Esophagus muscularis mucosa (tissue), 4 donors: ENCODE measurements around the gene MRPL39. TPM values are rescaled to one million over a fixed set of nuclear protein-coding genes. Genes with fewer than 3 reads are reported as not detected.

Experiments used
- DNase-seq: peaks from one replicate; pipeline ENCODE4 v3.0.0-alpha.2; 2017; ENCODE audit errors: extremely low spot score
- H3K27ac ChIP-seq, 4 donors: fragments of 200-600 bp; sonication (generic); replicated peaks in 1 of 4; 1 replicate in 3 of 4; 2 replicates in 1 of 4; pipeline ENCODE4 v1.5.1; 2016 to 2019; ENCODE audit warnings: mild to moderate bottlenecking in 1 of 4
- H3K27me3 ChIP-seq, 4 donors: fragments of 200-600 bp; sonication (generic); one replicate each; pipeline versions ENCODE4 v1.5.1 to v1.6.0; 2016 to 2019
- H3K36me3 ChIP-seq, 4 donors: fragments of 200-600 bp; sonication (generic); one replicate each; pipeline ENCODE4 v1.5.1; 2016 to 2019
- H3K4me1 ChIP-seq, 4 donors: fragments of 200-600 bp; sonication (generic); one replicate each; pipeline ENCODE4 v1.5.1; 2016 to 2019
- H3K4me3 ChIP-seq, 4 donors: fragments of 200-600 bp; sonication (generic); 1 replicate in 2 of 4; 2 replicates in 2 of 4; pipeline ENCODE4 v1.5.1; 2016 to 2019; ENCODE audit warnings: mild to moderate bottlenecking in 4 of 4, moderate library complexity in 1 of 4
- H3K9me3 ChIP-seq, 4 donors: fragments of 200-600 bp; sonication (generic); 1 replicate in 3 of 4; 2 replicates in 1 of 4; pipeline ENCODE4 v1.5.1; 2016 to 2019
- EP300 ChIP-seq: sonication (generic); formaldehyde crosslinking; IDR thresholded peaks from one replicate; pipeline ENCODE4 v1.6.1; 2017; ENCODE audit warnings: antibody characterized with exemption
- POLR2A ChIP-seq: fragments of 450-650 bp; IDR thresholded peaks from one replicate; pipeline ENCODE4 v1.6.1; 2017; ENCODE audit warnings: antibody characterized with exemption, moderate library complexity, mild to moderate bottlenecking, low read depth
- POLR2AphosphoS5 ChIP-seq, 2 donors: sonication (generic); formaldehyde crosslinking; IDR thresholded peaks; one replicate each; pipeline ENCODE4 v1.6.1; 2017; ENCODE audit warnings: antibody characterized with exemption in 2 of 2
- WGBS: methylation state at CpG from one replicate; pipeline ENCODE4 v1.1.5; 2018; 5-methylcytosine and 5-hydroxymethylcytosine counted together
- intact Hi-C: fragments of 100-400 bp; cut with DNase I; formaldehyde crosslinking; loops from one replicate; pipeline ENCODE4 v1.15.1; 2023
- total RNA-seq, 4 donors: library from RNA; depleted of rRNA; stranded (reverse); fragments of >200 nt; gene quantifications; one replicate each; pipeline versions ENCODE4 v1.1.0 to v1.2.1, GENCODE V29; 2016
- TF ChIP-seq, protein P1 (sequence below), 3 experiments: fragments of 200-600 bp in 2 of 3; fragments of 450-650 bp in 1 of 3; sonication (generic) in 2 of 3; IDR thresholded peaks; one replicate each; pipeline ENCODE4 v1.5.1; 2017 to 2019; ENCODE audit warnings: antibody characterized with exemption in 3 of 3, mild to moderate bottlenecking in 2 of 3, moderate library complexity in 1 of 3

The MRPL39 gene
- total RNA-seq, 4 donors from 2014 or later = 22.0 to 31.8 (median 27.4) TPM

DNA sequence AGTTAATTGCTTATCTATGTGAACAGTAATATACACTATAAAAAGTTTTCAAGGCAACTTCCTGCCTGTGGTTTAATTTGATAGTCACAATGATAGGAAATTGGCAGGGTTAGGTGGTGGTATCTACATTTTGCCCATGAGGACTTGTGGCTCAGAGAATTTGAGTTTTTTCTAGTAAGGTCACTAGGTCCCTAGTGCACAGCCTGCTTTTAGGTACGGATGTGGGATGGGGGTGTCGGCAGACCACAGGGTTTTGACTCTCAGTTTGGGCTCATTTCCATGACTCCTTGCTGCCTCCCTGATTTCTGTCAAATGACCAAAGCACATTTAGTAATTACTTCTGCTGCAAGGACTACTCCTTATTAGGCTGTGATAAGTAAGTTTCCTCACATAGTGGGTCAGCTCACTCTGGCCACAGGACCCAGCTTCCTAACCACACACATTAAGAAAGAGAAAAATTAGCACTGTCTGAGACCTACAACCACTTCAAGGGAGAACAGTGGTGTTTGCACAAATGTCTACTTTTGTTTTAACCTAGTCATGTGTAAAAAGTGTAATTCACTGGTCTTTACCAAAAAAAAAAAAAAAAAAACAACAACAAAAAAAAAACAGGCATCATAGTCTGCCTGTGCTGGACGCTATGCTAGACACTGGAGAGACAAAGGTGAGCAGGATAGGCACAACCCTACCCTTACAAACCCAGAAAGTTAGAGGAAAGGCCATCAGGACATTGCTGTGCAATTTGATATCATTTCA is 43.7 kb downstream of the MRPL39 start:
- DNase-seq = no peak
- H3K4me3 ChIP-seq = no peak overlapping the region
- H3K36me3 ChIP-seq = peaks cover 0 to 23% (median 9%) of the 10 kb centered on the region in 4 donors
- no peak overlapping the region for H3K27ac ChIP-seq
- intact Hi-C loops = no loop called here
- no peak for TF ChIP-seq POLR2A
- no peak for TF ChIP-seq EP300
- TF ChIP-seq POLR2AphosphoS5 (IDR thresholded peaks at IDR 0.05) = no peak
- TF ChIP-seq, protein P1, sequence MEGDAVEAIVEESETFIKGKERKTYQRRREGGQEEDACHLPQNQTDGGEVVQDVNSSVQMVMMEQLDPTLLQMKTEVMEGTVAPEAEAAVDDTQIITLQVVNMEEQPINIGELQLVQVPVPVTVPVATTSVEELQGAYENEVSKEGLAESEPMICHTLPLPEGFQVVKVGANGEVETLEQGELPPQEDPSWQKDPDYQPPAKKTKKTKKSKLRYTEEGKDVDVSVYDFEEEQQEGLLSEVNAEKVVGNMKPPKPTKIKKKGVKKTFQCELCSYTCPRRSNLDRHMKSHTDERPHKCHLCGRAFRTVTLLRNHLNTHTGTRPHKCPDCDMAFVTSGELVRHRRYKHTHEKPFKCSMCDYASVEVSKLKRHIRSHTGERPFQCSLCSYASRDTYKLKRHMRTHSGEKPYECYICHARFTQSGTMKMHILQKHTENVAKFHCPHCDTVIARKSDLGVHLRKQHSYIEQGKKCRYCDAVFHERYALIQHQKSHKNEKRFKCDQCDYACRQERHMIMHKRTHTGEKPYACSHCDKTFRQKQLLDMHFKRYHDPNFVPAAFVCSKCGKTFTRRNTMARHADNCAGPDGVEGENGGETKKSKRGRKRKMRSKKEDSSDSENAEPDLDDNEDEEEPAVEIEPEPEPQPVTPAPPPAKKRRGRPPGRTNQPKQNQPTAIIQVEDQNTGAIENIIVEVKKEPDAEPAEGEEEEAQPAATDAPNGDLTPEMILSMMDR (IDR thresholded peaks at IDR 0.05) = no peak
- H3K27me3 ChIP-seq = no peaks in the 10 kb centered on the region
- H3K9me3 ChIP-seq = no peaks in the 10 kb centered on the region
- peaks cover 0 to 20% (median 13%) of the 10 kb centered on the region in 4 donors for H3K4me1 ChIP-seq
- WGBS = 81% methylated on average over 3 of the region's 3 CpGs

DNA sequence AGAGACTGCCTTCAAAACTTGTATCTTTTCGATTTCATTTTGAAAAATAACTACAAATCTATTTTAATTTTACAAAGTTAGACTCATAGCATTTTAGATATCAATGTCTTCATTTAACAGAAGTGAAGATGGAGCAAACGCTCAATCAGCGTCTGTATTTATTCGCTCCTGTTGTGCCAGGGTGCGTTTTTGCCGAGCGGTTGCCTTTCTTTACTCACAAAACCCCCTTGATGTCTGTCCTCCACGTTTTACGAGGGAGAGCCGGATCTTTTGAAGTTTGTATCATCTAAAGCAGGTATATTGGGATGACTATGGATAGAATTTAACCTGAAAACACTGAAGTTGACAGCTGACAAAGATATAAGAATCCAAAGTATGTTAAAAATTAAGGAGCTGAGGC is 44.6 kb downstream of the MRPL39 start:
- WGBS = 71% methylated on average over 10 of the region's 10 CpGs
- H3K27ac ChIP-seq = no peak overlapping the region
- no peak for DNase-seq
- H3K36me3 ChIP-seq = peaks cover 0 to 22% (median 9%) of the 10 kb centered on the region in 4 donors
- TF ChIP-seq EP300 (no peak), POLR2AphosphoS5 (IDR thresholded peaks at IDR 0.05) (no peak), POLR2A (no peak)
- TF ChIP-seq, protein P1 (IDR thresholded peaks at IDR 0.05) = no peak
- peak overlapping the region; percentile 55 to 65 (median 58) for H3K4me3 ChIP-seq
- intact Hi-C loops = no loop called here
- peaks cover 0 to 20% (median 9%) of the 10 kb centered on the region in 4 donors for H3K4me1 ChIP-seq
- no peaks in the 10 kb centered on the region for H3K27me3 ChIP-seq
- H3K9me3 ChIP-seq = no peaks in the 10 kb centered on the region

DNA sequence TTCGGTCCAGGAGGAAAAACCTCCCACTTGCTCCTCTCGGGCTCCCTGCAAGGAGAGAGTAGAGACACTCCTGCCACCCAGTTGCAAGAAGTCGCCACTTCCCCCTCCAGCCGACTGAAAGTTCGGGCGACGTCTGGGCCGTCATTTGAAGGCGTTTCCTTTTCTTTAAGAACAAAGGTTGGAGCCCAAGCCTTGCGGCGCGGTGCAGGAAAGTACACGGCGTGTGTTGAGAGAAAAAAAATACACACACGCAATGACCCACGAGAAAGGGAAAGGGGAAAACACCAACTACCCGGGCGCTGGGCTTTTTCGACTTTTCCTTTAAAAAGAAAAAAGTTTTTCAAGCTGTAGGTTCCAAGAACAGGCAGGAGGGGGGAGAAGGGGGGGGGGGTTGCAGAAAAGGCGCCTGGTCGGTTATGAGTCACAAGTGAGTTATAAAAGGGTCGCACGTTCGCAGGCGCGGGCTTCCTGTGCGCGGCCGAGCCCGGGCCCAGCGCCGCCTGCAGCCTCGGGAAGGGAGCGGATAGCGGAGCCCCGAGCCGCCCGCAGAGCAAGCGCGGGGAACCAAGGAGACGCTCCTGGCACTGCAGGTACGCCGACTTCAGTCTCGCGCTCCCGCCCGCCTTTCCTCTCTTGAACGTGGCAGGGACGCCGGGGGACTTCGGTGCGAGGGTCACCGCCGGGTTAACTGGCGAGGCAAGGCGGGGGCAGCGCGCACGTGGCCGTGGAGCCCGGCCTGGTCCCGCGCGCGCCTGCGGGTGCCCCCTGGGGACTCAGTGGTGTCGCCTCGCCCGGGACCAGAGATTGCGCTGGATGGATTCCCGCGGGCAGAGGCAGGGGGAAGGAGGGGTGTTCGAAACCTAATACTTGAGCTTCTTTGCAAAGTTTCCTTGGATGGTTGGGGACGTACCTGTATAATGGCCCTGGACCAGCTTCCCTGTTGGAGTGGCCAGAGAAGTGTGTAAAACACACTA is 45.3 kb downstream of the MRPL39 start:
- no peak for TF ChIP-seq POLR2AphosphoS5 (IDR thresholded peaks at IDR 0.05)
- TF ChIP-seq, protein P1 (IDR thresholded peaks at IDR 0.05) = peak in 1 of 3 experiments; percentile 30
- H3K36me3 ChIP-seq = peaks cover 0 to 17% (median 8%) of the 10 kb centered on the region in 4 donors
- peak overlapping the region; percentile 18 to 46 (median 30) for H3K27ac ChIP-seq
- H3K4me3 ChIP-seq = peak overlapping the region; percentile 55 to 65 (median 58)
- 1% methylated on average over 47 of the region's 74 CpGs for WGBS
- no peak for DNase-seq
- intact Hi-C loops = no loop called here
- no peaks in the 10 kb centered on the region for H3K27me3 ChIP-seq
- H3K4me1 ChIP-seq = peaks cover 0 to 20% (median 9%) of the 10 kb centered on the region in 4 donors
- H3K9me3 ChIP-seq = no peaks in the 10 kb centered on the region

DNA sequence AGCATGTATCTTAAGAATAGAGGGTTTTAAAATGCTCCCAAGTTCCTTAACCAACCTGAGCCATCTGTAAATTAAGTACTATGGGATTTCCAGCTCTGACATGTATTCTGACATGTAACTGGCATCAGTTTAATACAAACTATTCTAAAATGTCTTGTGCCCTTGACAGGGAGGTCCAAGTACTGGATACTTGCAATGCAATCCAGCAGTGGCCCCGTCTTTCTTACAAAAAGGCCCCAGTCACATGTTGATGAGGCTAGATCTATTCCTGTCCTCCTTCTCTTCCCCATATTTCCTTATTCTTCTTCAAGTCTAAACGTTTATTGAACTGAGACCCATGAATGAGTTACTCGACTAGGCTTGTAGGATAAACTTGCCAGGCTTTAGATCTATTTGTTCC is 46.4 kb downstream of the MRPL39 start:
- no peak overlapping the region for H3K4me3 ChIP-seq
- no peak for DNase-seq
- H3K36me3 ChIP-seq = peaks cover 0 to 12% (median 3%) of the 10 kb centered on the region in 4 donors
- intact Hi-C loops = no loop called here
- H3K27ac ChIP-seq = no peak overlapping the region
- no peaks in the 10 kb centered on the region for H3K9me3 ChIP-seq
- TF ChIP-seq, protein P1 (IDR thresholded peaks at IDR 0.05) = no peak
- no peaks in the 10 kb centered on the region for H3K27me3 ChIP-seq
- H3K4me1 ChIP-seq = peaks cover 0 to 20% (median 9%) of the 10 kb centered on the region in 4 donors
- WGBS = 64% methylated on average over 3 of the region's 3 CpGs
